ENCODE results near the gene APLF. TPM values are rescaled to one million over a fixed set of nuclear protein-coding genes. Genes with fewer than 3 reads are reported as not detected.
"Not testable (repeated sequence)": the region's sequence is repeated elsewhere in the genome, so short reads cannot be mapped to it uniquely, and the experiment has no call there.

The APLF gene
- total and polyA plus RNA-seq, 3 experiments from 2014 or later: 1.9 to 4.0 (median 3.6) TPM

GRCh38 chr2:68561372-68561771 is 94.0 kb downstream of the APLF start:
- no peak for DNase-seq
- H3K4me1 Mint-ChIP-seq: no peaks in the 10 kb centered on the region
- no peak overlapping the region for H3K27ac Mint-ChIP-seq
- ChIA-PET CTCF (no interaction called here), POLR2A (no interaction called here)
- H3K36me3 ChIP-seq (ENCODE audit: insufficient read depth, low read length): no peaks in the 10 kb centered on the region
- no peak overlapping the region for H3K4me3 Mint-ChIP-seq
- no peaks in the 10 kb centered on the region for H3K9me3 ChIP-seq (ENCODE audit: low read length)
- no peaks in the 10 kb centered on the region for H3K36me3 Mint-ChIP-seq
- H3K4me1 ChIP-seq (ENCODE audit: insufficient read depth, low read length): no peaks in the 10 kb centered on the region
- H3K27ac ChIP-seq (ENCODE audit: low read depth, low read length): no peak overlapping the region
- peaks cover 0 to 3% of the 10 kb centered on the region in 2 donors for H3K27me3 Mint-ChIP-seq
- no peak overlapping the region for H3K4me3 ChIP-seq (ENCODE audit: low read length)
- H3K27me3 ChIP-seq (ENCODE audit: insufficient read depth, low read length, poor library complexity, severe bottlenecking): no peaks in the 10 kb centered on the region
- no peaks in the 10 kb centered on the region for H3K9me3 Mint-ChIP-seq

- Mint-ChIP-seq H3K27ac (no peak overlapping the region), H3K4me1 (no peaks in the 10 kb centered on the region), H3K36me3 (no peaks in the 10 kb centered on the region), H3K27me3 (peaks cover 0 to 3% of the 10 kb centered on the region in 2 donors), H3K9me3 (no peaks in the 10 kb centered on the region), H3K4me3 (no peak overlapping the region)
- POLR2A ChIA-PET: interaction anchor here (0.6 kb wide), 1 partner anchor 196 kb away, joined by 4 read pairs; no protein-coding TSS in a partner anchor
- CTCF ChIA-PET: no interaction called here
- H3K9me3 ChIP-seq (ENCODE audit: low read length): no peaks in the 10 kb centered on the region
- no peaks in the 10 kb centered on the region for H3K27me3 ChIP-seq (ENCODE audit: insufficient read depth, low read length, poor library complexity, severe bottlenecking)
- no peaks in the 10 kb centered on the region for H3K36me3 ChIP-seq (ENCODE audit: insufficient read depth, low read length)
- no peaks in the 10 kb centered on the region for H3K4me1 ChIP-seq (ENCODE audit: insufficient read depth, low read length)
- H3K27ac ChIP-seq (ENCODE audit: low read depth, low read length): no peak overlapping the region
- H3K4me3 ChIP-seq (ENCODE audit: low read length): no peak overlapping the region
- no peak for DNase-seq
These were observed 95.5 kb downstream of the APLF start for GRCh38 chr2:68562934-68563333.

- DNase-seq: no peak
- Histone ChIP-seq H3K27ac (ENCODE audit: low read depth, low read length) (no peak overlapping the region), H3K27me3 (ENCODE audit: insufficient read depth, low read length, poor library complexity, severe bottlenecking) (no peaks in the 10 kb centered on the region), H3K4me1 (ENCODE audit: insufficient read depth, low read length) (no peaks in the 10 kb centered on the region), H3K36me3 (ENCODE audit: insufficient read depth, low read length) (no peaks in the 10 kb centered on the region), H3K4me3 (ENCODE audit: low read length) (no peak overlapping the region), H3K9me3 (ENCODE audit: low read length) (no peaks in the 10 kb centered on the region)
- Mint-ChIP-seq H3K4me1 (no peaks in the 10 kb centered on the region), H3K27ac (peak overlapping the region in 1 of 8 donors; percentile 6), H3K27me3 (no peaks in the 10 kb centered on the region), H3K36me3 (peaks cover 0 to 5% (median 2%) of the 10 kb centered on the region in 3 donors), H3K4me3 (no peak overlapping the region), H3K9me3 (no peaks in the 10 kb centered on the region)
- CTCF ChIA-PET: interaction anchor here (1.2 kb wide), 1 partner anchor 379 kb away, joined by 3 read pairs; no protein-coding TSS in a partner anchor
- POLR2A ChIA-PET: interaction anchor here (0.7 kb wide), 1 partner anchor 871 kb away, joined by 4 read pairs; no protein-coding TSS in a partner anchor
These were observed 97.0 kb downstream of the APLF start for GRCh38 chr2:68564426-68564825.

GRCh38 chr2:68565273-68565672 is 97.9 kb downstream of the APLF start:
- H3K4me1 ChIP-seq (ENCODE audit: insufficient read depth, low read length): no peaks in the 10 kb centered on the region
- CTCF ChIA-PET: no interaction called here
- H3K4me1 Mint-ChIP-seq: no peaks in the 10 kb centered on the region
- H3K27me3 ChIP-seq (ENCODE audit: insufficient read depth, low read length, poor library complexity, severe bottlenecking): no peaks in the 10 kb centered on the region
- H3K9me3 Mint-ChIP-seq: peaks cover 0 to 2% (median 0%) of the 10 kb centered on the region in 5 donors
- no peaks in the 10 kb centered on the region for H3K9me3 ChIP-seq (ENCODE audit: low read length)
- DNase-seq: no peak
- no peaks in the 10 kb centered on the region for H3K36me3 ChIP-seq (ENCODE audit: insufficient read depth, low read length)
- peaks cover 2 to 11% (median 2%) of the 10 kb centered on the region in 3 donors for H3K36me3 Mint-ChIP-seq
- H3K27ac Mint-ChIP-seq: no peak overlapping the region
- H3K4me3 ChIP-seq (ENCODE audit: low read length): no peak overlapping the region
- POLR2A ChIA-PET: no interaction called here
- no peaks in the 10 kb centered on the region for H3K27me3 Mint-ChIP-seq
- H3K4me3 Mint-ChIP-seq: no peak overlapping the region
- H3K27ac ChIP-seq (ENCODE audit: low read depth, low read length): no peak overlapping the region

- Histone ChIP-seq H3K4me1 (ENCODE audit: insufficient read depth, low read length) (no peaks in the 10 kb centered on the region), H3K36me3 (ENCODE audit: insufficient read depth, low read length) (no peaks in the 10 kb centered on the region), H3K27me3 (ENCODE audit: insufficient read depth, low read length, poor library complexity, severe bottlenecking) (no peaks in the 10 kb centered on the region), H3K4me3 (ENCODE audit: low read length) (no peak overlapping the region), H3K9me3 (ENCODE audit: low read length) (no peaks in the 10 kb centered on the region), H3K27ac (ENCODE audit: low read depth, low read length) (no peak overlapping the region)
- no peak for DNase-seq
- Mint-ChIP-seq H3K36me3 (peaks cover 2 to 14% (median 2%) of the 10 kb centered on the region in 3 donors), H3K4me1 (no peaks in the 10 kb centered on the region), H3K27me3 (no peaks in the 10 kb centered on the region), H3K27ac (no peak overlapping the region), H3K4me3 (no peak overlapping the region), H3K9me3 (peaks cover 0 to 5% (median 0%) of the 10 kb centered on the region in 5 donors)
- CTCF ChIA-PET: no interaction called here
- POLR2A ChIA-PET: no interaction called here
These were observed 98.5 kb downstream of the APLF start for GRCh38 chr2:68565858-68566257.

- CTCF ChIA-PET: no interaction called here
- no peaks in the 10 kb centered on the region for H3K9me3 ChIP-seq (ENCODE audit: low read length)
- H3K27ac ChIP-seq (ENCODE audit: low read depth, low read length): no peak overlapping the region
- H3K36me3 Mint-ChIP-seq: peaks cover 2 to 14% (median 2%) of the 10 kb centered on the region in 3 donors
- no peaks in the 10 kb centered on the region for H3K27me3 Mint-ChIP-seq
- peaks cover 0 to 5% (median 0%) of the 10 kb centered on the region in 5 donors for H3K9me3 Mint-ChIP-seq
- H3K4me1 Mint-ChIP-seq: no peaks in the 10 kb centered on the region
- H3K4me3 Mint-ChIP-seq: no peak overlapping the region
- DNase-seq: no peak
- POLR2A ChIA-PET: no interaction called here
- no peak overlapping the region for H3K27ac Mint-ChIP-seq
- no peaks in the 10 kb centered on the region for H3K4me1 ChIP-seq (ENCODE audit: insufficient read depth, low read length)
- no peaks in the 10 kb centered on the region for H3K27me3 ChIP-seq (ENCODE audit: insufficient read depth, low read length, poor library complexity, severe bottlenecking)
- H3K4me3 ChIP-seq (ENCODE audit: low read length): no peak overlapping the region
- no peaks in the 10 kb centered on the region for H3K36me3 ChIP-seq (ENCODE audit: insufficient read depth, low read length)
These were observed 99.0 kb downstream of the APLF start for GRCh38 chr2:68566362-68566761.

GRCh38 chr2:68568116-68568515 is 100.7 kb downstream of the APLF start:
- Mint-ChIP-seq H3K27me3 (no peaks in the 10 kb centered on the region), H3K4me1 (no peaks in the 10 kb centered on the region), H3K9me3 (peaks cover 0 to 5% (median 0%) of the 10 kb centered on the region in 5 donors), H3K36me3 (peaks cover 2 to 14% (median 2%) of the 10 kb centered on the region in 3 donors), H3K4me3 (no peak overlapping the region), H3K27ac (no peak overlapping the region)
- Histone ChIP-seq H3K9me3 (ENCODE audit: low read length) (no peaks in the 10 kb centered on the region), H3K36me3 (ENCODE audit: insufficient read depth, low read length) (no peaks in the 10 kb centered on the region), H3K27me3 (ENCODE audit: insufficient read depth, low read length, poor library complexity, severe bottlenecking) (no peaks in the 10 kb centered on the region), H3K4me1 (ENCODE audit: insufficient read depth, low read length) (no peaks in the 10 kb centered on the region), H3K27ac (ENCODE audit: low read depth, low read length) (no peak overlapping the region), H3K4me3 (ENCODE audit: low read length) (no peak overlapping the region)
- POLR2A ChIA-PET: no interaction called here
- no peak for DNase-seq
- CTCF ChIA-PET: no interaction called here

GRCh38 chr2:68569604-68570003 is 102.2 kb downstream of the APLF start:
- no peak for DNase-seq
- H3K36me3 ChIP-seq (ENCODE audit: insufficient read depth, low read length): no peaks in the 10 kb centered on the region
- no peaks in the 10 kb centered on the region for H3K4me1 ChIP-seq (ENCODE audit: insufficient read depth, low read length)
- ChIA-PET CTCF (no interaction called here), POLR2A (no interaction called here)
- H3K9me3 Mint-ChIP-seq: peaks cover 0 to 5% (median 0%) of the 10 kb centered on the region in 5 donors
- no peaks in the 10 kb centered on the region for H3K27me3 ChIP-seq (ENCODE audit: insufficient read depth, low read length, poor library complexity, severe bottlenecking)
- no peak overlapping the region for H3K27ac ChIP-seq (ENCODE audit: low read depth, low read length)
- H3K4me1 Mint-ChIP-seq: no peaks in the 10 kb centered on the region
- no peak overlapping the region for H3K4me3 ChIP-seq (ENCODE audit: low read length)
- no peak overlapping the region for H3K4me3 Mint-ChIP-seq
- H3K27ac Mint-ChIP-seq: no peak overlapping the region
- no peaks in the 10 kb centered on the region for H3K9me3 ChIP-seq (ENCODE audit: low read length)
- H3K27me3 Mint-ChIP-seq: no peaks in the 10 kb centered on the region
- peaks cover 2 to 14% (median 2%) of the 10 kb centered on the region in 3 donors for H3K36me3 Mint-ChIP-seq

GRCh38 chr2:68570434-68570833 is 103.0 kb downstream of the APLF start:
- POLR2A ChIA-PET; H3K27ac Mint-ChIP-seq; H3K27me3 ChIP-seq (ENCODE audit: insufficient read depth, low read length, poor library complexity, severe bottlenecking); H3K36me3 ChIP-seq (ENCODE audit: insufficient read depth, low read length); H3K4me3 ChIP-seq (ENCODE audit: low read length); H3K9me3 Mint-ChIP-seq; CTCF ChIA-PET; DNase-seq; H3K9me3 ChIP-seq (ENCODE audit: low read length); H3K27me3 Mint-ChIP-seq; H3K4me1 Mint-ChIP-seq; H3K4me3 Mint-ChIP-seq; H3K27ac ChIP-seq (ENCODE audit: low read depth, low read length); H3K4me1 ChIP-seq (ENCODE audit: insufficient read depth, low read length): not testable (repeated sequence)
- peaks cover 2 to 14% (median 2%) of the 10 kb centered on the region in 3 donors for H3K36me3 Mint-ChIP-seq

Measured in CD8-positive, alpha-beta memory T cell (primary cell).